ENCODE data around the gene PDE4D.

GRCh38 chr5:59605915-59606314, 287.6 kb downstream of the PDE4D start:
- no peak for TF ChIP-seq BHLHE40 (IDR thresholded peaks at IDR 0.05; ENCODE audit: low read depth, low read length)
- no peak for TF ChIP-seq CTCF (conservative IDR thresholded peaks at IDR 0.05; ENCODE audit: low read depth, low read length)
- no peak for TF ChIP-seq RAD21 (IDR thresholded peaks at IDR 0.05; ENCODE audit: low read length)
- no peak for TF ChIP-seq POLR2A (IDR thresholded peaks at IDR 0.05; ENCODE audit: low read depth, low read length)
- TF ChIP-seq RCOR1 (IDR thresholded peaks at IDR 0.05; ENCODE audit: insufficient replicate concordance, low read length), result no peak
- TF ChIP-seq, protein P1, sequence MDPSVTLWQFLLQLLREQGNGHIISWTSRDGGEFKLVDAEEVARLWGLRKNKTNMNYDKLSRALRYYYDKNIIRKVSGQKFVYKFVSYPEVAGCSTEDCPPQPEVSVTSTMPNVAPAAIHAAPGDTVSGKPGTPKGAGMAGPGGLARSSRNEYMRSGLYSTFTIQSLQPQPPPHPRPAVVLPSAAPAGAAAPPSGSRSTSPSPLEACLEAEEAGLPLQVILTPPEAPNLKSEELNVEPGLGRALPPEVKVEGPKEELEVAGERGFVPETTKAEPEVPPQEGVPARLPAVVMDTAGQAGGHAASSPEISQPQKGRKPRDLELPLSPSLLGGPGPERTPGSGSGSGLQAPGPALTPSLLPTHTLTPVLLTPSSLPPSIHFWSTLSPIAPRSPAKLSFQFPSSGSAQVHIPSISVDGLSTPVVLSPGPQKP (IDR thresholded peaks at IDR 0.05; ENCODE audit: borderline replicate concordance, low read depth, low read length), result no peak
- TF ChIP-seq, protein P2, sequence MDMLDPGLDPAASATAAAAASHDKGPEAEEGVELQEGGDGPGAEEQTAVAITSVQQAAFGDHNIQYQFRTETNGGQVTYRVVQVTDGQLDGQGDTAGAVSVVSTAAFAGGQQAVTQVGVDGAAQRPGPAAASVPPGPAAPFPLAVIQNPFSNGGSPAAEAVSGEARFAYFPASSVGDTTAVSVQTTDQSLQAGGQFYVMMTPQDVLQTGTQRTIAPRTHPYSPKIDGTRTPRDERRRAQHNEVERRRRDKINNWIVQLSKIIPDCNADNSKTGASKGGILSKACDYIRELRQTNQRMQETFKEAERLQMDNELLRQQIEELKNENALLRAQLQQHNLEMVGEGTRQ (IDR thresholded peaks at IDR 0.05; ENCODE audit: low read depth, low read length), result no peak
- no peak for TF ChIP-seq MAFK (IDR thresholded peaks at IDR 0.05; ENCODE audit: low read depth, low read length)
- TF ChIP-seq MXI1 (IDR thresholded peaks at IDR 0.05; ENCODE audit: borderline replicate concordance, low read depth, low read length), result no peak
- no peak for TF ChIP-seq MAZ (IDR thresholded peaks at IDR 0.05; ENCODE audit: borderline replicate concordance, low read depth, low read length)
- no peak for TF ChIP-seq CHD1 (IDR thresholded peaks at IDR 0.05; ENCODE audit: low read depth, low read length)
- no peak for TF ChIP-seq SMC3 (IDR thresholded peaks at IDR 0.05; ENCODE audit: low read depth, low read length)

Measured in IMR-90 (cell line).